MM.1S (cell line): ENCODE data around the gene NEURL1.
"Not testable (repeated sequence)": the region's sequence is repeated elsewhere in the genome, so short reads cannot be mapped to it uniquely, and the experiment has no call there.

ENCODE experiments used
- DNase-seq: peaks from one replicate; pipeline ENCODE4 v3.0.0-alpha.2; 2015
- H2AFZ ChIP-seq: fragments of 300-600 bp; sonication (generic); 2 replicates; pipeline ENCODE4 v1.6.0; 2016; ENCODE audit warnings: antibody characterized with exemption, low read length
- H3F3A ChIP-seq: fragments of 300-600 bp; sonication (generic); 2 replicates; pipeline ENCODE4 v1.6.1; 2016; ENCODE audit warnings: mild to moderate bottlenecking, antibody characterized with exemption, low read length, moderate library complexity, mixed read lengths; ENCODE audit not compliant: insufficient read depth
- H3K27ac ChIP-seq: fragments of 300-600 bp; sonication (generic); 2 replicates; pipeline ENCODE4 v1.5.1; 2016; ENCODE audit warnings: mild to moderate bottlenecking, low read length
- H3K27me3 ChIP-seq: fragments of 300-600 bp; sonication (generic); replicated peaks from 2 replicates; pipeline ENCODE4 v1.6.0; 2016; ENCODE audit warnings: low read length; ENCODE audit not compliant: insufficient read depth
- H3K36me3 ChIP-seq: fragments of 300-600 bp; sonication (generic); replicated peaks from 2 replicates; pipeline ENCODE4 v1.6.1; 2016; ENCODE audit warnings: mild to moderate bottlenecking, low read length, mixed read lengths; ENCODE audit not compliant: insufficient read depth
- H3K4me1 ChIP-seq: fragments of 300-600 bp; sonication (generic); 2 replicates; pipeline ENCODE4 v1.6.1; 2016; ENCODE audit warnings: low read length, mixed read lengths
- H3K4me2 ChIP-seq: fragments of 300-600 bp; sonication (generic); 2 replicates; pipeline ENCODE4 v1.6.0; 2016; ENCODE audit warnings: low read depth, low read length
- H3K4me3 ChIP-seq: fragments of 300-600 bp; sonication (generic); 2 replicates; pipeline ENCODE4 v1.5.1; 2016; ENCODE audit warnings: low read length, mixed read lengths
- H3K79me2 ChIP-seq: fragments of 300-600 bp; sonication (generic); 2 replicates; pipeline ENCODE4 v1.6.1; 2016; ENCODE audit warnings: mixed run types, low read length, mixed read lengths
- H3K9ac ChIP-seq: fragments of 300-600 bp; sonication (generic); 2 replicates; pipeline ENCODE4 v1.6.1; 2016; ENCODE audit warnings: low read length, mixed read lengths
- H3K9me2 ChIP-seq: fragments of 300-600 bp; sonication (generic); replicated peaks from 2 replicates; pipeline ENCODE4 v1.6.1; 2016; ENCODE audit warnings: mild to moderate bottlenecking, low read length, mixed read lengths; ENCODE audit not compliant: insufficient read depth
- H3K9me3 ChIP-seq: fragments of 300-600 bp; sonication (generic); replicated peaks from 2 replicates; pipeline ENCODE4 v1.6.1; 2016; ENCODE audit warnings: mild to moderate bottlenecking, low read length, mixed read lengths; ENCODE audit not compliant: insufficient read depth
- H4K20me1 ChIP-seq: fragments of 300-600 bp; sonication (generic); 2 replicates; pipeline ENCODE4 v1.6.1; 2016; ENCODE audit warnings: mild to moderate bottlenecking, low read length, moderate library complexity, mixed read lengths; ENCODE audit not compliant: insufficient read depth
- CTCF ChIP-seq: fragments of 300-600 bp; sonication (generic); IDR thresholded peaks from 2 replicates; pipeline ENCODE4 v1.5.1; 2016; ENCODE audit warnings: antibody characterized with exemption, low read length, mixed read lengths
- EZH2 ChIP-seq: fragments of 300-600 bp; sonication (generic); optimal IDR thresholded peaks from 2 replicates; pipeline ENCODE3; 2017; ENCODE audit warnings: low read depth, mild to moderate bottlenecking, antibody characterized with exemption, low read length, mixed read lengths
- EZH2phosphoT487 ChIP-seq: fragments of 300-600 bp; sonication (generic); IDR thresholded peaks from 2 replicates; pipeline ENCODE4 v1.6.1; 2018; ENCODE audit warnings: antibody characterized with exemption, low read length

The NEURL1 gene

GRCh38 chr10:103519798-103520197 lies 26.3 kb downstream of the NEURL1 start:
- Histone ChIP-seq H3K4me3 (no peak overlapping the region), H3K79me2 (no peaks in the 10 kb centered on the region), H3K4me1 (peaks cover 10% of the 10 kb centered on the region), H3K9me3 (no peaks in the 10 kb centered on the region), H3F3A (peaks cover 3% of the 10 kb centered on the region), H3K27me3 (no peaks in the 10 kb centered on the region; the same call in 1 of the 2 replicates), H3K4me2 (no peak overlapping the region), H4K20me1 (no peaks in the 10 kb centered on the region), H3K9me2 (no peaks in the 10 kb centered on the region), H3K9ac (no peak overlapping the region), H3K27ac (no peak overlapping the region), H3K36me3 (no peaks in the 10 kb centered on the region), H2AFZ (no peak overlapping the region)
- TF ChIP-seq EZH2 = no peak
- TF ChIP-seq EZH2phosphoT487 = no peak
- TF ChIP-seq CTCF = no peak
- no peak for DNase-seq

DNA sequence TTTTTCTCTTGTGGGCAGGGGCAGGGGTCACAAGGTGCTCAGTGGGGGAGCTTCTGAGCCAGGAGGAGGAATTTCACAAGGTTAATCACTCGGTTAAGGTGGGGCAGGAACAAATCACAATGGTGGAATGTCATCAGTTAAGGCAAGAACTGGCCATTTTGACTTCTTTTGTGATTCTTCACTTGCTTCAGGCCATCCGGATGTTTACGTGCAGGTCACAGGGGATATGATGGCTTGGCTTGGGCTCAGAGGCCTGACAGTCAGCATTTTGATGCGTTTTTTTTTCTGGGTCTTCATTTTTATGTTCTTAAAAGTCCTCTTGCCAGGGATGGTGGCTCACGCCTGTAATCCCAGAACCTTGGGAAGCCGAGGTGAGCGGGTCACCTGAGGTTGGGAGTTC lies 28.5 kb downstream of the NEURL1 start:
- H3K9me2 ChIP-seq, H3K36me3 ChIP-seq, H3K4me3 ChIP-seq, H3K79me2 ChIP-seq, H3K9ac ChIP-seq, H3K27me3 ChIP-seq, DNase-seq, H3K4me1 ChIP-seq, H3F3A ChIP-seq, H3K27ac ChIP-seq, H3K9me3 ChIP-seq, H3K4me2 ChIP-seq, H4K20me1 ChIP-seq, H2AFZ ChIP-seq: not testable (repeated sequence)

DNA sequence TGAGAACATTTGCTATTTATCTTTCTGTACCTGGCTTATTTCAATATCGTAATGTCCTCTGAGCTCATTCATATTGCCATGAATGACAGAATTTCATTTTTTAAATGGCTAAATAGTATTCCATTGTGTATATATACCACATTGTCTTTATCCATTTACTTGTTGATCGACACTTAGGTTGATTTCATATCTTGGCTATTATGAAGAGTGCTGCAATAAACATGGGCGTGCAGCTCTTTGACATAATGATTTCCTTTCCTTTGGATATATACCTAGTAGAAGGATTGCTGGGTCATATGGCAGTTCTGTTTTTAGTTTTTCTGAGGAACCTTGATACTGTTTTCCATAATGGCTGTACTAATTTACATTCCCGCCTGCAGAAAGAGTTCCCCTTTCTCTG lies 30.2 kb downstream of the NEURL1 start:
- TF ChIP-seq EZH2 (no peak), CTCF (no peak), EZH2phosphoT487 (no peak)
- H4K20me1 ChIP-seq = no peaks in the 10 kb centered on the region
- no peak overlapping the region for H3K4me2 ChIP-seq
- no peaks in the 10 kb centered on the region for H3K79me2 ChIP-seq
- H3K36me3 ChIP-seq = no peaks in the 10 kb centered on the region
- H3K4me3 ChIP-seq = no peak overlapping the region
- H3K27ac ChIP-seq = no peak overlapping the region
- no peaks in the 10 kb centered on the region for H3K27me3 ChIP-seq
- no peaks in the 10 kb centered on the region for H3K9me3 ChIP-seq
- H3K9ac ChIP-seq = no peak overlapping the region
- no peak overlapping the region for H2AFZ ChIP-seq
- H3K9me2 ChIP-seq = no peaks in the 10 kb centered on the region
- no peaks in the 10 kb centered on the region for H3F3A ChIP-seq
- no peaks in the 10 kb centered on the region for H3K4me1 ChIP-seq
- DNase-seq = no peak

- no peaks in the 10 kb centered on the region for H3K36me3 ChIP-seq
- H3K4me2 ChIP-seq = no peak overlapping the region
- no peaks in the 10 kb centered on the region for H3K79me2 ChIP-seq
- no peak for TF ChIP-seq EZH2phosphoT487
- TF ChIP-seq EZH2 = no peak
- TF ChIP-seq CTCF = no peak
- DNase-seq = no peak
- H2AFZ ChIP-seq = no peak overlapping the region
- H3K9me3 ChIP-seq = no peaks in the 10 kb centered on the region
- H4K20me1 ChIP-seq = no peaks in the 10 kb centered on the region
- peaks cover 10% of the 10 kb centered on the region for H3K4me1 ChIP-seq
- no peaks in the 10 kb centered on the region for H3K27me3 ChIP-seq
- H3K27ac ChIP-seq = no peak overlapping the region
- peaks cover 7% of the 10 kb centered on the region; the same call in 1 of the 2 replicates for H3F3A ChIP-seq
- no peaks in the 10 kb centered on the region for H3K9me2 ChIP-seq
- H3K4me3 ChIP-seq = no peak overlapping the region
- H3K9ac ChIP-seq = no peak overlapping the region
Observed at GRCh38 chr10:103525901-103526300, 32.4 kb downstream of the NEURL1 start.

DNA sequence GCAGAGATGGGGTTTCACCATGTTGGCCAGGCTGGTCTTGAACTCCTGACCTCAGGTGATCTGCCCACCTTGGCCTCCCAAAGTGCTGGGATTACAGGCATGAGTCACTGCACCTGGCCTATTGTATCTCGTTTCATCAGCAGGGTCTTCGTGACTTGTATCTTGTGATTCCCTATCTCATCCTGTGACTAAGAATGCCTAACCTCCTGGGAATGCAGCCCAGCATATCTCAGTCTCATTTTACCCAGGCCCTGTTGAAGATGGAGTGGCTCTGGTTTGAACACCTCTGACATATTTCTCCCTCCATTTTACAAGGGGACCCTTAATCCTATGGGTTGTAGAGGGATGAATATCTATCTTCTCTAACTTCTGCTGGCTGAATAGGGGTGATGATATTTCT lies 34.0 kb downstream of the NEURL1 start:
- H2AFZ ChIP-seq, H3K27me3 ChIP-seq, H3K4me2 ChIP-seq, H3K79me2 ChIP-seq, DNase-seq, H3K36me3 ChIP-seq, H3K4me3 ChIP-seq, H3F3A ChIP-seq, H3K27ac ChIP-seq, H4K20me1 ChIP-seq, H3K4me1 ChIP-seq, H3K9me2 ChIP-seq, H3K9ac ChIP-seq, H3K9me3 ChIP-seq: not testable (repeated sequence)
